ENCODE data around the gene BATF3.

The BATF3 gene

GRCh38 chr1:212680680-212681389 is 18.8 kb downstream of the BATF3 start:
- Mint-ChIP-seq H3K27me3 (no peaks in the 10 kb centered on the region), H3K36me3 (peaks cover under 1% of the 10 kb centered on the region), H3K9me3 (ENCODE audit: low read depth) (no peaks in the 10 kb centered on the region), H3K4me1 (ENCODE audit: low read depth) (peaks cover 15% of the 10 kb centered on the region), H3K27ac (no peak overlapping the region), H3K4me3 (no peak overlapping the region)

GRCh38 chr1:212678456-212679410 is 20.9 kb downstream of the BATF3 start:
- H3K4me3 Mint-ChIP-seq: no peak overlapping the region
- H3K4me1 Mint-ChIP-seq (ENCODE audit: low read depth): peaks cover 11% of the 10 kb centered on the region
- H3K36me3 Mint-ChIP-seq: no peaks in the 10 kb centered on the region
- H3K9me3 Mint-ChIP-seq (ENCODE audit: low read depth): no peaks in the 10 kb centered on the region
- H3K27ac Mint-ChIP-seq: no peak overlapping the region
- H3K27me3 Mint-ChIP-seq: no peaks in the 10 kb centered on the region

GRCh38 chr1:212677573-212677972 is 22.1 kb downstream of the BATF3 start:
- no peak overlapping the region for H3K4me3 Mint-ChIP-seq

GRCh38 chr1:212677136-212677535 is 22.5 kb downstream of the BATF3 start:
- Mint-ChIP-seq H3K9me3 (ENCODE audit: low read depth) (no peaks in the 10 kb centered on the region), H3K27ac (no peak overlapping the region), H3K27me3 (no peaks in the 10 kb centered on the region), H3K4me1 (ENCODE audit: low read depth) (peaks cover 2% of the 10 kb centered on the region), H3K4me3 (no peak overlapping the region), H3K36me3 (no peaks in the 10 kb centered on the region)

More at GRCh38 chr1:212677573-212677972, 22.1 kb downstream of the BATF3 start:
- H3K36me3 Mint-ChIP-seq: no peaks in the 10 kb centered on the region
- peaks cover 2% of the 10 kb centered on the region for H3K4me1 Mint-ChIP-seq (ENCODE audit: low read depth)
- no peaks in the 10 kb centered on the region for H3K27me3 Mint-ChIP-seq
- no peak overlapping the region for H3K27ac Mint-ChIP-seq
- H3K9me3 Mint-ChIP-seq (ENCODE audit: low read depth): no peaks in the 10 kb centered on the region

GRCh38 chr1:212675675-212676074 is 24.0 kb downstream of the BATF3 start:
- Mint-ChIP-seq H3K9me3 (ENCODE audit: low read depth) (no peaks in the 10 kb centered on the region), H3K27me3 (no peaks in the 10 kb centered on the region), H3K4me3 (no peak overlapping the region), H3K27ac (no peak overlapping the region), H3K36me3 (no peaks in the 10 kb centered on the region), H3K4me1 (ENCODE audit: low read depth) (peaks cover 2% of the 10 kb centered on the region)

GRCh38 chr1:212674872-212675271 is 24.8 kb downstream of the BATF3 start:
- no peaks in the 10 kb centered on the region for H3K36me3 Mint-ChIP-seq
- no peaks in the 10 kb centered on the region for H3K27me3 Mint-ChIP-seq
- no peak overlapping the region for H3K27ac Mint-ChIP-seq
- H3K4me1 Mint-ChIP-seq (ENCODE audit: low read depth): peaks cover 2% of the 10 kb centered on the region
- H3K4me3 Mint-ChIP-seq: no peak overlapping the region
- H3K9me3 Mint-ChIP-seq (ENCODE audit: low read depth): no peaks in the 10 kb centered on the region

- Mint-ChIP-seq H3K27ac (no peak overlapping the region), H3K9me3 (ENCODE audit: low read depth) (no peaks in the 10 kb centered on the region), H3K4me1 (ENCODE audit: low read depth) (no peaks in the 10 kb centered on the region), H3K4me3 (no peak overlapping the region), H3K36me3 (no peaks in the 10 kb centered on the region), H3K27me3 (no peaks in the 10 kb centered on the region)
Measured at GRCh38 chr1:212671342-212672031, 28.2 kb downstream of the BATF3 start.

GRCh38 chr1:212670882-212671281 is 28.8 kb downstream of the BATF3 start:
- Mint-ChIP-seq H3K4me3 (no peak overlapping the region), H3K4me1 (ENCODE audit: low read depth) (no peaks in the 10 kb centered on the region), H3K27ac (no peak overlapping the region), H3K36me3 (no peaks in the 10 kb centered on the region), H3K9me3 (ENCODE audit: low read depth) (no peaks in the 10 kb centered on the region), H3K27me3 (no peaks in the 10 kb centered on the region)

GRCh38 chr1:212670301-212670700 is 29.3 kb downstream of the BATF3 start:
- Mint-ChIP-seq H3K36me3 (no peaks in the 10 kb centered on the region), H3K4me3 (no peak overlapping the region), H3K9me3 (ENCODE audit: low read depth) (no peaks in the 10 kb centered on the region), H3K27me3 (no peaks in the 10 kb centered on the region), H3K4me1 (ENCODE audit: low read depth) (peaks cover 4% of the 10 kb centered on the region), H3K27ac (no peak overlapping the region)

- H3K9me3 Mint-ChIP-seq (ENCODE audit: low read depth): no peaks in the 10 kb centered on the region
Measured at GRCh38 chr1:212669600-212669999, 30.0 kb downstream of the BATF3 start.

GRCh38 chr1:212669102-212669501 is 30.5 kb downstream of the BATF3 start:
- Mint-ChIP-seq H3K4me1 (ENCODE audit: low read depth) (peaks cover 4% of the 10 kb centered on the region), H3K4me3 (no peak overlapping the region), H3K36me3 (no peaks in the 10 kb centered on the region), H3K27ac (no peak overlapping the region), H3K27me3 (no peaks in the 10 kb centered on the region), H3K9me3 (ENCODE audit: low read depth) (no peaks in the 10 kb centered on the region)

More at GRCh38 chr1:212669600-212669999, 30.0 kb downstream of the BATF3 start:
- Mint-ChIP-seq H3K4me1 (ENCODE audit: low read depth) (peaks cover 4% of the 10 kb centered on the region), H3K36me3 (no peaks in the 10 kb centered on the region), H3K27ac (no peak overlapping the region), H3K4me3 (no peak overlapping the region), H3K27me3 (no peaks in the 10 kb centered on the region)

- H3K9me3 Mint-ChIP-seq (ENCODE audit: low read depth): no peaks in the 10 kb centered on the region
- H3K27ac Mint-ChIP-seq: no peak overlapping the region
- no peaks in the 10 kb centered on the region for H3K27me3 Mint-ChIP-seq
- no peaks in the 10 kb centered on the region for H3K36me3 Mint-ChIP-seq
- no peak overlapping the region for H3K4me3 Mint-ChIP-seq
- H3K4me1 Mint-ChIP-seq (ENCODE audit: low read depth): peaks cover 4% of the 10 kb centered on the region
Measured at GRCh38 chr1:212668477-212668876, 31.2 kb downstream of the BATF3 start.

- H3K9me3 Mint-ChIP-seq (ENCODE audit: low read depth): no peaks in the 10 kb centered on the region
- no peaks in the 10 kb centered on the region for H3K36me3 Mint-ChIP-seq
- no peaks in the 10 kb centered on the region for H3K27me3 Mint-ChIP-seq
- no peak overlapping the region for H3K4me3 Mint-ChIP-seq
- peaks cover 4% of the 10 kb centered on the region for H3K4me1 Mint-ChIP-seq (ENCODE audit: low read depth)
- H3K27ac Mint-ChIP-seq: no peak overlapping the region
Measured at GRCh38 chr1:212667223-212668139, 32.2 kb downstream of the BATF3 start.

- no peaks in the 10 kb centered on the region for H3K27me3 Mint-ChIP-seq
- no peak overlapping the region for H3K27ac Mint-ChIP-seq
- H3K9me3 Mint-ChIP-seq (ENCODE audit: low read depth): no peaks in the 10 kb centered on the region
- H3K36me3 Mint-ChIP-seq: no peaks in the 10 kb centered on the region
- peaks cover 4% of the 10 kb centered on the region for H3K4me1 Mint-ChIP-seq (ENCODE audit: low read depth)
- peak overlapping the region; percentile 83 for H3K4me3 Mint-ChIP-seq
Measured at GRCh38 chr1:212666116-212666775, 33.4 kb downstream of the BATF3 start.
